Esophagus (tissue), 2 donors: ENCODE results near the gene SLC7A8. TPM values are rescaled to one million over a fixed set of nuclear protein-coding genes. Genes with fewer than 3 reads are reported as not detected.

Experiments
- H3K27ac ChIP-seq, 2 donors: one replicate each; pipeline ENCODE4 v1.5.1; 2013; ENCODE audit warnings: low read depth in 2 of 2, mild to moderate bottlenecking in 2 of 2, inconsistent platforms in 1 of 2, low read length in 1 of 2, moderate library complexity in 1 of 2
- H3K27me3 ChIP-seq, 2 donors: one replicate each; pipeline ENCODE4 v1.6.1; 2013; ENCODE audit warnings: low read length in 2 of 2, control low read depth in 1 of 2, mild to moderate bottlenecking in 1 of 2; ENCODE audit not compliant: insufficient read depth in 2 of 2, control insufficient read depth in 1 of 2
- H3K36me3 ChIP-seq, 2 donors: one replicate each; pipeline ENCODE4 v1.6.1; 2013; ENCODE audit warnings: low read length in 1 of 2; ENCODE audit not compliant: control insufficient read depth in 2 of 2, insufficient read depth in 2 of 2
- H3K4me1 ChIP-seq, 2 donors: one replicate each; pipeline ENCODE4 v1.6.1; 2013; ENCODE audit warnings: low read length in 1 of 2; ENCODE audit not compliant: control insufficient read depth in 2 of 2, insufficient read depth in 2 of 2
- H3K4me3 ChIP-seq, 2 donors: one replicate each; pipeline ENCODE4 v1.5.1; 2013; ENCODE audit warnings: low read length in 2 of 2, mild to moderate bottlenecking in 2 of 2, low read depth in 1 of 2, moderate library complexity in 1 of 2
- H3K9me3 ChIP-seq, 2 donors: one replicate each; pipeline ENCODE4 v1.6.1; 2013; ENCODE audit warnings: mild to moderate bottlenecking in 2 of 2, low read depth in 1 of 2, low read length in 1 of 2, moderate library complexity in 1 of 2; ENCODE audit not compliant: control insufficient read depth in 2 of 2, insufficient read depth in 1 of 2
- WGBS, 2 donors: extraction: QIAGEN DNeasy Blood & Tissue Kit; methylation state at CpG; one replicate each; pipeline ENCODE4 v1.1.7; 2013; 5-methylcytosine and 5-hydroxymethylcytosine counted together
- polyA plus RNA-seq, 2 donors: library from polyadenylated mRNA; stranded (reverse); fragments of 200-250 nt; gene quantifications; one replicate each; pipeline ENCODE4 v1.2.3, GENCODE V29; 2013
- donor health status: healthy with polysubstance abuse.
- donor health status: Bipolar disorder and iron deficiency.

SLC7A8 gene
- polyA plus RNA-seq, 2 donors, result 27.5 to 33.4 TPM

DNA sequence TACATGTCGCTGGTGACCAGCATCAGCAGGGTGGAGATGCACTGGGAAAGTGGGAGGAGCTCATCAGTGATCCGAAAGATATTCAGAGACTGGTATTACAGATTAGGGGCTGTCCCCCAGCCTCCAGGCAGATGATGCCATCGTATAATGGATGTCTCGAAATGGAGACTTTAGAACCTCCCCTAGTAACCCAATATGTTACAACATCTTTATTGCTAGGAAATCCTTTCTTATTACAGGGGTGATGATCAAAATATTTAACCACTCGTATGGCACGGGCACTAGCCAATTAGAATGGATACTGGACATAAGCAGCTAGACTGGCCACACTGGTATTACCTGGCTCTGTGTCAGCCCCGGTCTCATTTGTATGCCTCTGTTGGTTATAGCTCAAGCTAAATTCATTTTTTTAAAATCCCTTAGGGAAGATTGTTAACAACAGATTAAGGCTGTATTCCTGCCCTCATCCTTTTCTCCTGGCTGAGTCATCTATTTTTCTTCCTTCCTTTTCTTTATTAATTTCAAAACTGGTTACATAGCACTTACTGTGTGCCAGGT, 53.6 kb downstream of the SLC7A8 start:
- no peaks in the 10 kb centered on the region for H3K9me3 ChIP-seq
- peaks cover 0 to 5% of the 10 kb centered on the region in 2 donors for H3K4me1 ChIP-seq
- 67 to 73% methylated on average over 7 of the region's 7 CpGs for WGBS, 2 donors
- H3K36me3 ChIP-seq, result peaks cover 0 to 10% of the 10 kb centered on the region in 2 donors
- H3K27me3 ChIP-seq, result no peaks in the 10 kb centered on the region
- H3K4me3 ChIP-seq, result no peak overlapping the region
- H3K27ac ChIP-seq, result peak overlapping the region in 1 of 2 donors; percentile 37

DNA sequence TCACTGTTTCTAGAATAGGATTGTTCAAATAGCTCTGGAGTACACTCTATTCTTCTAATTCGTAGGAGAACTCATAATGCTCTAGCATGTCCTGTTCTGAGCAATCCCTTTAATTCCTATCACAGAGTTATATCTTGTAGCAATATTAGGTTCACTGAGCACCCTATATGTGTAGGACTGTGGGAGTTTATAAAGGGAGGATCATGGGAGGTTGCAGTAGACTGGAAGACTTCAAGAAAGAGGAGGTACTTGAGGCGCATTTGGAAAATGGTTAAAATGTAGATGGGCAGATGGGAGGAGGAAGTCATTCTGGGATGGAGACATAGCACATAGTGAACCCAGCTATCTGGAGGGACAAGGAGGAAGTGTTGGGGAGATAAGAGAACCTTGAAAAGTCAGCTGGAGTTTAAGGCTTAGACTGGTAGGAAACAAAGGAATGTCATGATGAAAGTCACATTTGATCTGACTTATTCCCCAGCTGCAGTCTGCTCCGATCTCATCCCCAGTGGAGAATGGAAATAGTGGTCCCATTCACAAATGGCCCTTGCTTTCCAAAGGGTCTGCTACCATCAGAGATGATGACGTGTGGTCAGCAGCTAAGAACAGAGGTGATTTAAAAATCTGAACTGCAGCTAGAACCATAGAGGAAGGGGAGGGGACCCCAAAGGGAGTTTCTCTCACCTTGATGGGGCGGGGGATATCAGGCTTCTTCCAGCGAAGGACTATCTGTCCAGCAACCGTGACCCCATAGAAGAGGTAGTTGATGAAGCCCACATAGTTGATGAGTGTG, 54.3 kb downstream of the SLC7A8 start:
- WGBS, 2 donors, result 91 to 93% methylated on average over 7 of the region's 7 CpGs
- Histone ChIP-seq H3K27me3 (no peaks in the 10 kb centered on the region), H3K9me3 (no peaks in the 10 kb centered on the region), H3K4me1 (peaks cover 0 to 5% of the 10 kb centered on the region in 2 donors), H3K4me3 (no peak overlapping the region), H3K27ac (peak overlapping the region in 1 of 2 donors; percentile 2), H3K36me3 (peaks cover 0 to 10% of the 10 kb centered on the region in 2 donors)

DNA sequence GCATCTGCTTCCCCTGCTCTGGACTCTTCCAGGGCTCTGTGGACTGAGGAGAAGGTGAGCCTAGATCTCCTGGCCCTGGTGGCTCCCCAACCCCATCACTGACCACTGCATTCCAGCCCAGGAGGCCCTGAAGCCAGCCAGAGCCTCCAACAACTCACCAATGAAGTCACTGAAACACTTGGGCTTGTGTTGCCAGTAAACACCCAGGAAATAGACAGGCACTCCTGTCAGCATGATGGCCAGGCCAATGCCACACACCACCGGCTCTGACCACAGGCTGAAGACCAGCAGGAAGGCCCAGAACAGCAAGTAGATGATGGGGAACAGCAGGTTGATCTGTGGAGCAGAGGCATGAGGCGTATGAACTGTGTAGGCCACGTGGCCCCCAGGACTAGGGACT, 55.6 kb downstream of the SLC7A8 start:
- WGBS, 2 donors, result 83 to 89% methylated on average over 3 of the region's 3 CpGs
- H3K9me3 ChIP-seq, result no peaks in the 10 kb centered on the region
- H3K27me3 ChIP-seq, result no peaks in the 10 kb centered on the region
- peaks cover 2 to 16% of the 10 kb centered on the region in 2 donors for H3K4me1 ChIP-seq
- peaks cover 0 to 10% of the 10 kb centered on the region in 2 donors for H3K36me3 ChIP-seq
- no peak overlapping the region for H3K27ac ChIP-seq
- no peak overlapping the region for H3K4me3 ChIP-seq

DNA sequence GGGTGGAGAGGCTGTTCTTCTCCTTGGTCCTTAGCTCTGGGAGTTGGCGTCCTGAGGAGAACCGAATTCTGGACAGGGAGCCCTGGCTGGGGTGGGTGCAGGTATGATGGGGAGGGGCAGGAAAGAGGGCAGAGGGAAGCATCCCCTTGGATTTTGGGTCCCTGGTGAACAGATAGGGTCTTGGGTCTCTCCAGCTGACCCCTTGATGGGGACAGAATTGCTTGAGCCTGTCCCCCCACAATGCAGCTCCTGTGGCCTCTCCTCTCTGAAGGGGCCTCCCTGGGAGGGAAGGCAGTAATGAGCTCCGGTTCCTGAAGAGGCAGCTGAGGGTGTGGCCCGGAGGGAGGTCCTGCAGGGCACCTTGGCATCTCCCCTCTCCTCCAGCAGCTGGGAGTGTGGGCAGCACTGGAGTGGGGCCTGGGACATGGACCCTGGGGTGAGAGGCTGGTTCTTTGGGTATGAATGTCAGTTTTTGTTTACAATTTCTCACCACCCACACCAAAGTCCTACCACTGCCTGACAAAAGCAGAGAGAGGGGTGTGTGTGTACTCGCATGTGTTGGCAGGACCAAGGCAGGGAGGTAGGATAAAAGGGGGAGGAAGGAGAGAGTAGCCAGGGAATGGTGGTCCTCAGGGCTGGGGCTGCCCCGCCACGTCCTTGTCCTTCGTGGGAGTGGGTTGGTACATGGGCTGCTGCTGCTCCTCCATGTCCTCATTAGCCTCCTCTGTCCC, 56.7 kb downstream of the SLC7A8 start:
- peaks cover 2 to 16% of the 10 kb centered on the region in 2 donors for H3K4me1 ChIP-seq
- H3K9me3 ChIP-seq, result no peaks in the 10 kb centered on the region
- H3K4me3 ChIP-seq, result no peak overlapping the region
- no peaks in the 10 kb centered on the region for H3K27me3 ChIP-seq
- WGBS, 2 donors, result 79 to 85% methylated on average over 8 of the region's 8 CpGs
- H3K36me3 ChIP-seq, result peaks cover 0 to 10% of the 10 kb centered on the region in 2 donors
- H3K27ac ChIP-seq, result no peak overlapping the region

DNA sequence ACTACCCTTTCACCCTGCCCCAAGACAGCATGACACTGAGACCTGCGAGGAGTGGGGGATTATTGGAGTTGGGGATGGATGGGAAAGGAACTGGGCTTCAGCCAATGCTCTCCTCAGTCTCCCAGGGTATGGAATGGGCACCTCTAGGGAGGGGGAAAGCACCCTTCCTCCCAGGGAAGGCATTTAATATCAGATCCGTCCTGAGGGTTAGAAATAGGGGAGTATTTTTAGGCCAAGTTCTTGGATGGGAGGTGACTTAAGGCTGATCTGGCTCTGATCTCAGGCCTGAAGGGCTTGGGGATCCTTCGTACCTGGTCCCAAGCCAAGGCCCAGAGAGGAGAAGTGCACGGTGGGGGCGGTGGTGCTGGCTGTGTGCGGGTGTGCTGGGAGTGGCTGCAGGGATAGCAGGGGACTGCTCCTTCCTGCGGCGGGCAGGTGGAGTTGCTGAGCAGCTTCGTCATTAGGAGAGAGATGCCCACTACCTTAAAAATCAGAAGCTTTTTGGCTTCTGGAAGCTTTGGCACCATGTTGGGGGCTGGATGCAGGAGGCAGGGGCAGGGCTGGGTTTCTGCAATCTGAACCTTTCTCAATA, 57.4 kb downstream of the SLC7A8 start:
- Histone ChIP-seq H3K4me3 (no peak overlapping the region), H3K27me3 (no peaks in the 10 kb centered on the region), H3K36me3 (peaks cover 0 to 6% of the 10 kb centered on the region in 2 donors), H3K27ac (no peak overlapping the region), H3K4me1 (peaks cover 2 to 16% of the 10 kb centered on the region in 2 donors), H3K9me3 (no peaks in the 10 kb centered on the region)
- 60 to 71% methylated on average over 9 of the region's 9 CpGs for WGBS, 2 donors

DNA sequence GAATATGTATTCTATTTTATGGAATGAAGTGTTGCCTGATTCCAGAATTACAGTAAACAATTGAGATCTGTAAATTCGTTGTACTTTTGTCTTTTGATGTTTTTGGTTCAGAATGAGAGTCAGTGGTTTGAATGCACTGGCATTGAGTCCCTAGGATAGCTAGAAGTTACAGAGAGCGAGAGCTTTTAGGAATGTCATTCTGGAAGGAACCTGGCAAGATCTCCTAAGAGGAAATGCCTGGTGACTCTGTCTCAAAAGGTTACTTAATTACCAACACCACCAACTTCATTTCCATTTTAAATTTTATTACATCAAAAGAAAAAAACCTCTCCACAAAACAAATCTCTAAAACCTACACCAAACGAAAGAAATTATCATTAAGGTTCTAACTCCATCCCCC, 58.4 kb downstream of the SLC7A8 start:
- Histone ChIP-seq H3K4me3 (no peak overlapping the region), H3K36me3 (peaks cover 0 to 6% of the 10 kb centered on the region in 2 donors), H3K27me3 (no peaks in the 10 kb centered on the region), H3K9me3 (no peaks in the 10 kb centered on the region), H3K27ac (no peak overlapping the region), H3K4me1 (peaks cover 2 to 16% of the 10 kb centered on the region in 2 donors)
- WGBS, 2 donors, result 63 to 67% methylated on average over 3 of the region's 3 CpGs

DNA sequence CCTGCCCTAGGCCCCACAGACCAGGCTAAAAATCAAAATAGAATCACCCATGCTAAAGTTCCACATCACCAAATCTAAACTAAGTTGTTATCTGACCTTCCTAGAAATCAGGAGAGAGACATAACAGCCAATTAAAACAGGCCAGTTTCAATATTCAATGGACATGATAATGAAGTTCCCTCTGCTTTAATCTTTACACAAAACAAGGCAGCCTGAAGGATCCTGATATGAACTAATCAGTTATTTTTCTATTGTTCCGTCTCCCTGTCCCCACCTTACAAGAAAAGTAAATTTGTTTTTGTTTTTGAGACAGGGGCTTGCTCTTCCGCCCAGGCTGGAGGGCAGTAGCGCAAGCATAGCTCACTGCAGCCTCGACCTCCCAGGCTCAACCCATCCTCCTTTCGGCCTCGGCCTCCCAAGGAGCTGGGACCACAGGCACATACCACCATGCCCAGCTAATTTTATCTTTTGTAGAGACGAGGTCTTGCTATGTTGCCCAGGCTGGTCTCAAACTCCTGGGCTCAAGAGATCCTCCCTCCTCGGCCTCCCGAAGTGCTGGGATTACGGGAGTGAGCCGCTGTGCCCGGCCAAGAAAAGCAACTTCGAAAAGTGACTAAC, 59.0 kb downstream of the SLC7A8 start:
- peaks cover 0 to 6% of the 10 kb centered on the region in 2 donors for H3K36me3 ChIP-seq
- no peak overlapping the region for H3K27ac ChIP-seq
- H3K4me3 ChIP-seq, result no peak overlapping the region
- H3K4me1 ChIP-seq, result peaks cover 2 to 16% of the 10 kb centered on the region in 2 donors
- WGBS, 2 donors, result 87 to 90% methylated on average over 13 of the region's 13 CpGs
- H3K9me3 ChIP-seq, result no peaks in the 10 kb centered on the region
- H3K27me3 ChIP-seq, result no peaks in the 10 kb centered on the region

DNA sequence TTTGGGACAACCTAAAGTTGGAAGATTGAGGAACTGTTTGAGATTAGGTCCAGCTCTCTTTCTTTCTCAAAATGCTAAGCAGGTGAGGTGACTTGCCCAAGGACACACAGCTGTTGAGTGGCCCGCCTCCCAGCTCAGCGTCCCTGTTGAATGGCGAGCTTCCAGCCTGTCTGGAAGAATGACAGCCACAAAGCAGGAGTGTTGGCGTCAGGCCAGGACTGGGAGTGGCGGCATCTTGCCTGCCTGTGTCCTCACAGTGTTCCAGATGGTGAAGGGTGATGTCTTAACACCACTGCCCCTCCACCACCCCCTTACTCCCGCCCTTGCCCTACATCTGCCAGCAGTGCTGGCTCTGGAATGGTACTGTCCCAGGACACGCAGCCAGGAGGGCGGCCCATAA, 60.0 kb downstream of the SLC7A8 start:
- H3K27ac ChIP-seq, result no peak overlapping the region
- H3K27me3 ChIP-seq, result no peaks in the 10 kb centered on the region
- H3K36me3 ChIP-seq, result peaks cover 0 to 6% of the 10 kb centered on the region in 2 donors
- peaks cover 2 to 15% of the 10 kb centered on the region in 2 donors for H3K4me1 ChIP-seq
- WGBS, 2 donors, result 35% methylated on average over 8 of the region's 8 CpGs
- no peaks in the 10 kb centered on the region for H3K9me3 ChIP-seq
- no peak overlapping the region for H3K4me3 ChIP-seq

DNA sequence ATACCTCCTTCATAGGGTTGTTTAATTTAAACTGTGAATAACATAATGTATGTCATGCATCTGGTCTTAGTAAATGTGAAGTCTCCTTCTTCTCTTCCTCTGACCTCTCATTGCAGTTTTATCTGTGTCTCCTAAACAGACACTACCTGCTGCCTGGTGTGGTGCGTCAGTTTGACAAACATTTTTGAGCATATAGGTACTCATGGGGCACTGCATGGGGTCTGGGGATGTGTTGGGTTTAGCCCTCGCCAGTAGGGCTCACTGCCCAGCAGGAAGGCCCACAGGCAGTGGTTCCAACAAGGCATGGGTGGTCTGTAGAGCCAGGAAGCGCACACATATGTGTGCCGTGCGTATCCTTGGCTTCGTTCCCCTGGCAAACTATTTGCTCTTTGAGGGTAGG, 61.4 kb downstream of the SLC7A8 start:
- no peaks in the 10 kb centered on the region for H3K9me3 ChIP-seq
- H3K27me3 ChIP-seq, result no peaks in the 10 kb centered on the region
- WGBS, 2 donors, result 91% methylated on average over 6 of the region's 6 CpGs
- H3K4me3 ChIP-seq, result no peak overlapping the region
- peaks cover 0 to 4% of the 10 kb centered on the region in 2 donors for H3K36me3 ChIP-seq
- peaks cover 2 to 11% of the 10 kb centered on the region in 2 donors for H3K4me1 ChIP-seq
- no peak overlapping the region for H3K27ac ChIP-seq
